Measurements from ENCODE around the gene TESPA1.

DNA sequence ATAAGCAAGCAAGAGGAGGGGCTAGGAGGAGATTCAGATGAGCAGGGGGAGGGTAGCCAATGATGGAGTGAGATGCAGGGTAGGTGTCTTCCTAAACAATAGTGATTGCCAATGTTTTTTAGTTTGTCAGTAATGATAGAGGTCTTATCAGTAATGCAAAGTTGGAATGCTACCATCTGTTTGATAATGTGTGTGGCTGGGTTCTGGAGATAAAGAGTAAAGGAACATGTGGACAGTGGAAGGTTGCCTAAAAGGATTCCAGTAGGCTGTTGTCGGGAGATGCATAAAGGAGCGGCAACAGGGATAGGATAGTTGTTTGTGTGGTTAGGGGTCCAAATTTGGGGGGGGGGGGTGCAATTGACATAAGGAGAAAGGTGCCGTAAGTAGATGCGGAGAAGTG is 52.5 kb downstream of the TESPA1 start:
- TF ChIP-seq, protein P1, sequence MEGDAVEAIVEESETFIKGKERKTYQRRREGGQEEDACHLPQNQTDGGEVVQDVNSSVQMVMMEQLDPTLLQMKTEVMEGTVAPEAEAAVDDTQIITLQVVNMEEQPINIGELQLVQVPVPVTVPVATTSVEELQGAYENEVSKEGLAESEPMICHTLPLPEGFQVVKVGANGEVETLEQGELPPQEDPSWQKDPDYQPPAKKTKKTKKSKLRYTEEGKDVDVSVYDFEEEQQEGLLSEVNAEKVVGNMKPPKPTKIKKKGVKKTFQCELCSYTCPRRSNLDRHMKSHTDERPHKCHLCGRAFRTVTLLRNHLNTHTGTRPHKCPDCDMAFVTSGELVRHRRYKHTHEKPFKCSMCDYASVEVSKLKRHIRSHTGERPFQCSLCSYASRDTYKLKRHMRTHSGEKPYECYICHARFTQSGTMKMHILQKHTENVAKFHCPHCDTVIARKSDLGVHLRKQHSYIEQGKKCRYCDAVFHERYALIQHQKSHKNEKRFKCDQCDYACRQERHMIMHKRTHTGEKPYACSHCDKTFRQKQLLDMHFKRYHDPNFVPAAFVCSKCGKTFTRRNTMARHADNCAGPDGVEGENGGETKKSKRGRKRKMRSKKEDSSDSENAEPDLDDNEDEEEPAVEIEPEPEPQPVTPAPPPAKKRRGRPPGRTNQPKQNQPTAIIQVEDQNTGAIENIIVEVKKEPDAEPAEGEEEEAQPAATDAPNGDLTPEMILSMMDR (conservative IDR thresholded peaks at IDR 0.05; ENCODE audit: low read depth in 2 of 2), result no peak
- no peak for TF ChIP-seq ZNF331 (CRISPR knock-in tag; IDR thresholded peaks at IDR 0.05; ENCODE audit: low read depth)
- no peak for TF ChIP-seq EZH2 (IDR thresholded peaks at IDR 0.05; ENCODE audit: low read depth, unreplicated experiment)

Data from GM23338 (cell line).